A204.1 (cell line): ENCODE data around the gene TKT.

Experiments used
- FAIRE-seq: peaks from 2 replicates; lab custom pipeline; 2012; peaks lifted over from hg19 to GRCh38; lab: Jason Lieb, UNC

Gene TKT

DNA sequence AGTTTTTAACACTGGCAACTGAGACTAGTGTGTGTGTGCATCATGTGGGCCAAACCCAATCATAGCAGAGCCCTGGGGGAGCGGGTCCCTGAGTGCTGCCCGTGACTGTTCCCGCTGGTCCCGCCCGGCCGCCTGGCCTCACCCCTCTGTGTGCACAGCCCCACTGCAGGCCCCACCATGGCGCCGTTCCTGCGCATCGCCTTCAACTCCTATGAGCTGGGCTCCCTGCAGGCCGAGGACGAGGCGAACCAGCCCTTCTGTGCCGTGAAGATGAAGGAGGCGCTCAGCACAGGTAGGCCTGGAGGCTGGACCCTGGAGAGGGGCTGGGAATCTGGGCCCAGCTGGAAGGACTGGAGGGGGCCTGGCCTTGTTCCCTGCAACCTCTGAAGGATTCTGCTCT is 77.6 kb downstream of the TKT start:
- FAIRE-seq, result no peak

DNA sequence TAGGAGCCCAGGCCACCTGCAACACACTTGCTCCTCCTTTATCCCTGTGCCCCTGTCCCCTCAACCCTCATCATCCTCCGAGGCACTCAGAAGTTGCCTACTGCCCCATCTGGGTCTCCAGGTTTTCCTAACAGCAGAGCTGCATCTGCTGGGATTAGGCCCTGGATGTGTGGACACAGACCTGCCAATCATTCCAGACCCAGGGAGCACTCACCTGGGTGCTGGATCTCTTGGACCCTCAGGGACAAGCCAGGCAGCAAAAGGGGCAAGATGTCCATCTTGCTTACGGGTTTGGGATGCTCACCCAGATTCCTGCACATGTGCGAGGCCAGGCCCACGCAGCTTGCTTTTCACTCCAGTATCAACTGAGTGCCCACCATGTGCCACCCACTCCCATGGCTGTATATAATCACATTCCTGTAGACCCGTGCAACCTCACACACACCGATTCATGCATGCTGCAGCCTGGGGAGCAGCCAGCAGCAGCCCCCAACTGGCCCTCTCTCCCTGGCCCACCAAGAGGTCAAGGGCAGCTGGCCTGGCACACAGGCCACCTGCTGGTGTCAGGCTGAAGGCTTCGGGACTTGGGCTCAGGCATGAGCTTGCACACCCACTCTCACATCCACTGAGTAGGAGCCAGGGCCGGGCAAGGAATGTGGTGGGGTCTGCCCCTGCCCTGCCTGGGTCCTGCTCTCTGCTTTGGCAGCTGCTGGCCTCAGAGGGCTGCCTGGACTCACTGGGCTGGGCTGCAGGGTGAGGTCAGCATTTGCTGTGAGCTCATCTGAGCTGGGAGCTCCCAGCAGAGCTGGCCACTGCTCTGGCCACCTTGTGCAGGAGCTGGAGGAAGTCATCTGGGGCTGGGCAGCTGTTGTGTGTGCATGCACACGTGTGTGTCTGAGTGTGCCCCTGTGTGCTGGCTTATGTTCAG is 79.9 kb downstream of the TKT start:
- FAIRE-seq, result no peak
